HCT116 (cell line): ENCODE measurements around the gene C11orf91. TPM values are rescaled to one million over a fixed set of nuclear protein-coding genes. Genes with fewer than 3 reads are reported as not detected.
A peak's percentile ranks its signal among the peaks of the same experiment; 100 is the strongest.

Source experiments
- ATAC-seq: fragments of 200-7000 bp; cut with Tn5 transposase; 2 replicates; pipeline ENCODE4 v1.9.1; 2020; ENCODE audit warnings: mild to moderate bottlenecking, moderate library complexity
- Bru-seq: library from RNA; stranded (reverse); fragments of 400-500 nt; gene quantifications from one replicate; lab custom pipeline; 2021; lab: Mats Ljungman, UMichigan
- BruChase-seq, 2 experiments: library from RNA; stranded (reverse); fragments of 400-500 nt; gene quantifications; one replicate each; lab custom pipeline; 2021; lab: Mats Ljungman, UMichigan
- BruUV-seq: library from RNA; stranded (reverse); fragments of 400-500 nt; replicated peaks from 2 replicates; lab custom pipeline; 2021; lab: Mats Ljungman, UMichigan
- CTCF ChIA-PET: fragments of 300-600 bp; sonication (Branson Sonifier 250); formaldehyde crosslinking; loops from one replicate; lab custom pipeline; 2021; ENCODE audit warnings: antibody characterized with exemption; lab: Charles Lee
- POLR2A ChIA-PET: fragments of 300-600, 350-600 bp; sonication (Branson Sonifier 250); formaldehyde crosslinking; loops from one replicate; lab custom pipeline; 2021; ENCODE audit warnings: antibody characterized with exemption; lab: Charles Lee
- RAD21 ChIA-PET, 2 experiments: fragments of 300-600 bp; sonication (Branson Sonifier 250); formaldehyde crosslinking; loops; one replicate each; lab custom pipeline; 2023; ENCODE audit warnings: low total read pairs in 2 of 2; ENCODE audit not compliant: uncharacterized antibody in 2 of 2, unreplicated experiment in 2 of 2, low non-redundant PET in 1 of 2; lab: Charles Lee
- DNase-seq: peaks from one replicate; pipeline ENCODE4 v3.0.0-alpha.2; 2010; ENCODE audit warnings: low read depth, low spot score
- H2AFZ ChIP-seq: fragments of 200-600 bp; shearing (Covaris generic), sonication (generic); 2 replicates; pipeline ENCODE4 v1.6.1; 2017; ENCODE audit warnings: low read depth, mixed run types, mixed read lengths, antibody characterized with exemption, low read length; ENCODE audit not compliant: poor library complexity, severe bottlenecking
- H3K27ac ChIP-seq: 2 replicates; pipeline ENCODE4 v1.5.1; 2012; ENCODE audit warnings: low read depth, low read length
- H3K27me3 ChIP-seq: fragments of 200-600 bp; sonication (generic); 2 replicates; pipeline ENCODE4 v1.6.1; 2016; ENCODE audit warnings: mixed run types, low read length, mixed read lengths; ENCODE audit not compliant: insufficient read depth
- H3K36me3 ChIP-seq, 2 experiments: fragments of 200-500 bp in 1 of 2; fragments of 200-600 bp in 1 of 2; sonication (Bioruptor generic) in 1 of 2; sonication (generic) in 1 of 2; 2 replicates each; pipeline versions ENCODE4 v1.5.1 to v1.6.1; 2014 to 2016; ENCODE audit warnings: low read length in 2 of 2, inconsistent platforms in 1 of 2, mixed read lengths in 1 of 2, mixed run types in 1 of 2; ENCODE audit not compliant: insufficient read depth in 2 of 2, control insufficient read depth in 1 of 2
- H3K4me1 ChIP-seq, 2 experiments: fragments of 200-600 bp in 1 of 2; sonication (generic) in 1 of 2; 2 replicates each; pipeline versions ENCODE4 v1.5.1 to v1.6.1; 2012 to 2017; ENCODE audit warnings: low read length in 2 of 2, inconsistent platforms in 1 of 2, mild to moderate bottlenecking in 1 of 2, mixed read lengths in 1 of 2, mixed run types in 1 of 2, moderate library complexity in 1 of 2; ENCODE audit not compliant: insufficient read depth in 2 of 2, control insufficient read depth in 1 of 2
- H3K4me2 ChIP-seq: fragments of 200-600 bp; sonication (generic); 2 replicates; pipeline ENCODE4 v1.6.1; 2017; ENCODE audit warnings: mixed run types, low read length, mixed read lengths
- H3K4me3 ChIP-seq, 2 experiments: fragments of 200-600 bp in 1 of 2; sonication (generic) in 1 of 2; replicated peaks in 1 of 2; 2 replicates each; pipeline ENCODE4 v1.5.1; 2011 to 2016; ENCODE audit warnings: low read length in 2 of 2, control low read depth in 1 of 2, low read depth in 1 of 2, mild to moderate bottlenecking in 1 of 2, mixed read lengths in 1 of 2, mixed run types in 1 of 2
- H3K79me2 ChIP-seq: fragments of 200-600 bp; sonication (generic); 2 replicates; pipeline ENCODE4 v1.6.1; 2017; ENCODE audit warnings: mild to moderate bottlenecking, mixed run types, low read length, moderate library complexity, mixed read lengths; ENCODE audit not compliant: insufficient read depth
- H3K9ac ChIP-seq: fragments of 200-600 bp; sonication (generic); 2 replicates; pipeline ENCODE4 v1.6.1; 2016; ENCODE audit warnings: low read length, mixed read lengths
- H3K9me2 ChIP-seq: fragments of 200-600 bp; sonication (generic), shearing (Covaris generic); 2 replicates; pipeline ENCODE4 v1.6.1; 2017; ENCODE audit warnings: mixed run types, mild to moderate bottlenecking, moderate library complexity; ENCODE audit not compliant: insufficient read depth
- H3K9me3 ChIP-seq, 2 experiments: fragments of 200-500 bp in 1 of 2; fragments of 200-600 bp in 1 of 2; sonication (Bioruptor generic) in 1 of 2; sonication (generic) in 1 of 2; 2 replicates each; pipeline ENCODE4 v1.6.1; 2014 to 2017; ENCODE audit warnings: low read length in 2 of 2, mixed read lengths in 2 of 2, inconsistent platforms in 1 of 2, low read depth in 1 of 2, mild to moderate bottlenecking in 1 of 2, mixed run types in 1 of 2, moderate library complexity in 1 of 2; ENCODE audit not compliant: control insufficient read depth in 1 of 2, insufficient read depth in 1 of 2
- H4K20me1 ChIP-seq: fragments of 200-600 bp; sonication (generic), shearing (Covaris generic); 2 replicates; pipeline ENCODE4 v1.6.1; 2017; ENCODE audit warnings: mixed run types, mild to moderate bottlenecking, moderate library complexity; ENCODE audit not compliant: insufficient read depth
- EGR1 ChIP-seq: IDR thresholded peaks from 2 replicates; pipeline ENCODE4 v1.6.1; 2012; ENCODE audit warnings: low read depth
- ELF1 ChIP-seq: IDR thresholded peaks from 2 replicates; pipeline ENCODE4 v1.6.1; 2012; ENCODE audit warnings: low read depth, borderline replicate concordance
- POLR2AphosphoS5 ChIP-seq: IDR thresholded peaks from 2 replicates; pipeline ENCODE4 v1.6.1; 2011; ENCODE audit warnings: mild to moderate bottlenecking, low read depth, low read length, moderate library complexity
- intact Hi-C: fragments of 100-400 bp; cut with micrococcal nuclease; formaldehyde crosslinking; loops from 2 replicates; pipeline ENCODE4 v1.10.0; 2022
- long read RNA-seq: library from polyadenylated mRNA; unstranded; transcript quantifications from one replicate; pipeline ENCODE4 v2.0.0, GENCODE V29; 2021; ENCODE audit not compliant: unreplicated experiment
- polyA plus RNA-seq: library from polyadenylated mRNA; unstranded; fragments of >200 nt; gene quantifications from 2 replicates; pipeline ENCODE4 v1.2.1, GENCODE V29; 2012; ENCODE audit warnings: missing spikeins
- total RNA-seq: library from RNA; stranded (reverse); gene quantifications from one replicate; pipeline ENCODE4 v1.2.1, GENCODE V29; 2021; ENCODE audit not compliant: unreplicated experiment
- TF ChIP-seq, protein P1 (sequence below), 3 experiments: fragments of 200-600 bp in 1 of 3; sonication (generic) in 1 of 3; IDR thresholded peaks in 2 of 3; conservative IDR thresholded peaks in 1 of 3; 2 replicates each; pipeline ENCODE4 v1.5.1; 2012 to 2017; ENCODE audit warnings: low read depth in 2 of 3, low read length in 2 of 3, antibody characterized with exemption in 1 of 3, borderline replicate concordance in 1 of 3, control low read depth in 1 of 3, mild to moderate bottlenecking in 1 of 3, mixed read lengths in 1 of 3, mixed run types in 1 of 3, moderate library complexity in 1 of 3; ENCODE audit not compliant: insufficient read depth in 1 of 3

The C11orf91 gene, protein sequence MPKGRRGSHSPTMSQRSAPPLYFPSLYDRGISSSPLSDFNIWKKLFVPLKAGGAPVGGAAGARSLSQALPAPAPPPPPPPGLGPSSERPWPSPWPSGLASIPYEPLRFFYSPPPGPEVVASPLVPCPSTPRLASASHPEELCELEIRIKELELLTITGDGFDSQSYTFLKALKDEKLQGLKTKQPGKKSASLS
- 0.54 TPM for total RNA-seq
- polyA plus RNA-seq = 0.09 and 0.21 TPM in 2 replicates
- Bru-seq, nascent RNA = not detected
- BruChase-seq, experiment 1, labeled RNA remaining after a 6-hour chase = percentile 21 among the genes with signal in this experiment
- percentile 21 among the genes with signal in this experiment for BruChase-seq, experiment 2, labeled RNA remaining after a 2-hour chase
- long read RNA-seq, partial matches to known transcripts = 0 of 1 reads
- long read RNA-seq, other reads (novel, unspliced or antisense) = 1 of 1 reads

DNA sequence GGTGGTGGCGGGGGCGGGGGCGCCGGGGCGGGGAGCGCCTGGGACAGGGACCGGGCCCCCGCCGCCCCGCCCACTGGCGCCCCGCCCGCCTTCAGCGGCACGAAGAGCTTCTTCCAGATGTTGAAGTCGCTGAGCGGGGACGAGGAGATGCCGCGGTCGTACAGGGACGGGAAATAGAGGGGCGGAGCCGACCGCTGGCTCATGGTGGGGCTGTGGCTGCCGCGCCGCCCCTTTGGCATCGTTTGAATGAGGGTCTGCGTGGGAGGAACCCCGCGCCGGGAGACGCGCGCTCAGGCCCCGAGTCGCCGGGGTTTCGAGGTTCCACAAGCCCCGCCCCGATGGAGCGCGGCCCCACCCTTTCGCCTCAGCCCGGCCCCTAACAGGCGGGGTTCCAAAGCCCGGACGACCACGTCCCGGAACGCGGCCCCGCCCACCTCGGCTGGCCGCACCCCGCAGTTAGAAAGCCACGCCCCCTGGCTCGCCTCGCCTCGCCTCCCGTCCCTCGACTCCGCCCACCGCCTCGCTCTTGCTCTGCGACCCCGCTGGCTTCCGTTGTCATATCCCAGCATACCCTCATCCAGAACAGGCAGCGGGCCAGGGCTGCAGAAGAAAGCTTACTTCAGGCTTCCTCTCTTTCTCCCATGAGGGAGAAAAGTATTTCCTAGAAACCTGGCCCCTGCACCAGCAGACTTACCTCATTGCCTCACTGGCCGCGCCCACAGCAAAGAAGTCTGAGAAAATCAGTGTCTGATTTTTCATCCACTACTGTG is at the start of gene C11orf91:
Gene C11orf91 (minus strand): TSS at position 325 of the 770 bp plus-strand sequence. CDS start 86 bp downstream, at position 239.
- Histone ChIP-seq H3K4me3 (peak within 1 kb of the TSS; percentile 44 to 52), H3K9me2 (no peaks in the 10 kb centered on the region), H3K27ac (peak within 1 kb of the TSS; percentile 23; the same call in 1 of the 2 replicates), H3K27me3 (no peaks in the 10 kb centered on the region), H4K20me1 (no peaks in the 10 kb centered on the region), H3K4me1 (peaks cover 10 to 71% of the 10 kb centered on the region in 2 experiments)
- ChIA-PET POLR2A (interaction anchor here (1.1 to 4.6 kb wide), 5 partner anchors 10 to 142 kb away, joined by 3 to 38 read pairs (median 11); partner anchors contain the start of gene CD59), CTCF (interaction anchor here (0.6 to 4.3 kb wide), 2 partner anchors 42 to 134 kb away, joined by 3 to 16 read pairs; no protein-coding TSS in a partner anchor)
- no TSS peak for BruUV-seq
- ATAC-seq = peak; percentile 93
- no peak for TF ChIP-seq ELF1
- TF ChIP-seq EGR1 = peak; percentile 80
- TF ChIP-seq POLR2AphosphoS5 = peak; percentile 74
- TF ChIP-seq, protein P1, sequence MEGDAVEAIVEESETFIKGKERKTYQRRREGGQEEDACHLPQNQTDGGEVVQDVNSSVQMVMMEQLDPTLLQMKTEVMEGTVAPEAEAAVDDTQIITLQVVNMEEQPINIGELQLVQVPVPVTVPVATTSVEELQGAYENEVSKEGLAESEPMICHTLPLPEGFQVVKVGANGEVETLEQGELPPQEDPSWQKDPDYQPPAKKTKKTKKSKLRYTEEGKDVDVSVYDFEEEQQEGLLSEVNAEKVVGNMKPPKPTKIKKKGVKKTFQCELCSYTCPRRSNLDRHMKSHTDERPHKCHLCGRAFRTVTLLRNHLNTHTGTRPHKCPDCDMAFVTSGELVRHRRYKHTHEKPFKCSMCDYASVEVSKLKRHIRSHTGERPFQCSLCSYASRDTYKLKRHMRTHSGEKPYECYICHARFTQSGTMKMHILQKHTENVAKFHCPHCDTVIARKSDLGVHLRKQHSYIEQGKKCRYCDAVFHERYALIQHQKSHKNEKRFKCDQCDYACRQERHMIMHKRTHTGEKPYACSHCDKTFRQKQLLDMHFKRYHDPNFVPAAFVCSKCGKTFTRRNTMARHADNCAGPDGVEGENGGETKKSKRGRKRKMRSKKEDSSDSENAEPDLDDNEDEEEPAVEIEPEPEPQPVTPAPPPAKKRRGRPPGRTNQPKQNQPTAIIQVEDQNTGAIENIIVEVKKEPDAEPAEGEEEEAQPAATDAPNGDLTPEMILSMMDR (IDR thresholded peaks at IDR 0.05 in 2 of 3, conservative IDR thresholded peaks at IDR 0.05 in 1 of 3; ENCODE audit: borderline replicate concordance in 1 of 3, insufficient read depth in 1 of 3, low read depth in 2 of 3, low read length in 2 of 3) = no peak
- TF ChIP-seq, all 23 proteins: peak for 2
- intact Hi-C loops = loop anchor here (5.0 kb wide), 1 partner anchor 37 kb away; the partner anchor contains the start of gene CD59
- peak within 1 kb of the TSS; percentile 45 for H3K9ac ChIP-seq
- peak; percentile 76 for DNase-seq
- peak within 1 kb of the TSS; percentile 8 for H2AFZ ChIP-seq
- RAD21 ChIA-PET = interaction anchor here (0.6 to 1.3 kb wide), 3 partner anchors 15 to 42 kb away, joined by 3 to 4 read pairs (median 3); no protein-coding TSS in a partner anchor
- no peaks in the 10 kb centered on the region for H3K9me3 ChIP-seq
- 0 out of 4 replicates have a peak, but pooled peaks cover 0 to 6% of the 10 kb centered on the region in 2 experiments for H3K36me3 ChIP-seq
- H3K4me2 ChIP-seq = peak within 1 kb of the TSS; percentile 88
- no peaks in the 10 kb centered on the region for H3K79me2 ChIP-seq
